ENCODE data around the gene CASP9. TPM values are rescaled to one million over a fixed set of nuclear protein-coding genes. Genes with fewer than 3 reads are reported as not detected.

Gene CASP9
- total and polyA plus RNA-seq, 2 experiments from 2014 or later = 14.2 to 17.1 TPM

GRCh38 chr1:15453734-15454133, 70.3 kb downstream of the CASP9 start:
- TF ChIP-seq EZH2 (IDR thresholded peaks at IDR 0.05; ENCODE audit: borderline replicate concordance) (no peak), EZH2phosphoT487 (IDR thresholded peaks at IDR 0.05; ENCODE audit: low read depth, severe bottlenecking, unreplicated experiment) (no peak)
- TF ChIP-seq, protein P1, sequence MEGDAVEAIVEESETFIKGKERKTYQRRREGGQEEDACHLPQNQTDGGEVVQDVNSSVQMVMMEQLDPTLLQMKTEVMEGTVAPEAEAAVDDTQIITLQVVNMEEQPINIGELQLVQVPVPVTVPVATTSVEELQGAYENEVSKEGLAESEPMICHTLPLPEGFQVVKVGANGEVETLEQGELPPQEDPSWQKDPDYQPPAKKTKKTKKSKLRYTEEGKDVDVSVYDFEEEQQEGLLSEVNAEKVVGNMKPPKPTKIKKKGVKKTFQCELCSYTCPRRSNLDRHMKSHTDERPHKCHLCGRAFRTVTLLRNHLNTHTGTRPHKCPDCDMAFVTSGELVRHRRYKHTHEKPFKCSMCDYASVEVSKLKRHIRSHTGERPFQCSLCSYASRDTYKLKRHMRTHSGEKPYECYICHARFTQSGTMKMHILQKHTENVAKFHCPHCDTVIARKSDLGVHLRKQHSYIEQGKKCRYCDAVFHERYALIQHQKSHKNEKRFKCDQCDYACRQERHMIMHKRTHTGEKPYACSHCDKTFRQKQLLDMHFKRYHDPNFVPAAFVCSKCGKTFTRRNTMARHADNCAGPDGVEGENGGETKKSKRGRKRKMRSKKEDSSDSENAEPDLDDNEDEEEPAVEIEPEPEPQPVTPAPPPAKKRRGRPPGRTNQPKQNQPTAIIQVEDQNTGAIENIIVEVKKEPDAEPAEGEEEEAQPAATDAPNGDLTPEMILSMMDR (IDR thresholded peaks at IDR 0.05; ENCODE audit: poor library complexity) = no peak
- 81% methylated on average over 11 of the region's 11 CpGs for WGBS (ENCODE audit: low lambda C conversion rate, missing lambda C conversion rate)
- H3K27me3 ChIP-seq = no peaks in the 10 kb centered on the region

GRCh38 chr1:15452866-15453571, 71.0 kb downstream of the CASP9 start:
- WGBS (ENCODE audit: low lambda C conversion rate, missing lambda C conversion rate) = 72% methylated on average over 10 of the region's 10 CpGs
- H3K36me3 ChIP-seq (replicated peaks; ENCODE audit: insufficient read depth, low read depth) = no peaks in the 10 kb centered on the region
- no peaks in the 10 kb centered on the region for H3K9me2 ChIP-seq (replicated peaks; ENCODE audit: insufficient read depth)
- no peaks in the 10 kb centered on the region for H3K27me3 ChIP-seq
- H2AFZ ChIP-seq = no peak overlapping the region
- H4K20me1 ChIP-seq (ENCODE audit: insufficient read depth, poor library complexity, severe bottlenecking) = no peaks in the 10 kb centered on the region
- no peak overlapping the region for H3K27ac ChIP-seq
- H3K4me1 ChIP-seq (ENCODE audit: insufficient read depth) = peaks cover 6% of the 10 kb centered on the region
- no peaks in the 10 kb centered on the region for H3K79me2 ChIP-seq
- no peak for DNase-seq (ENCODE audit: low spot score)
- no peak overlapping the region for H3K4me3 ChIP-seq
- no peak overlapping the region for H3K4me2 ChIP-seq
- no peak for TF ChIP-seq EZH2phosphoT487 (IDR thresholded peaks at IDR 0.05; ENCODE audit: low read depth, severe bottlenecking, unreplicated experiment)
- no peak for TF ChIP-seq EZH2 (IDR thresholded peaks at IDR 0.05; ENCODE audit: borderline replicate concordance)
- TF ChIP-seq, protein P1 (IDR thresholded peaks at IDR 0.05; ENCODE audit: poor library complexity) = no peak
- no peaks in the 10 kb centered on the region for H3K9me3 ChIP-seq (ENCODE audit: low read depth)

More at GRCh38 chr1:15453734-15454133, 70.3 kb downstream of the CASP9 start:
- Histone ChIP-seq H4K20me1 (ENCODE audit: insufficient read depth, poor library complexity, severe bottlenecking) (no peaks in the 10 kb centered on the region), H3K4me3 (no peak overlapping the region), H3K27ac (peak overlapping the region; percentile 52), H3K79me2 (no peaks in the 10 kb centered on the region), H3K4me2 (no peak overlapping the region), H3K9me2 (replicated peaks; ENCODE audit: insufficient read depth) (no peaks in the 10 kb centered on the region), H3K36me3 (replicated peaks; ENCODE audit: insufficient read depth, low read depth) (no peaks in the 10 kb centered on the region), H3K4me1 (ENCODE audit: insufficient read depth) (peaks cover 6% of the 10 kb centered on the region), H3K9me3 (ENCODE audit: low read depth) (no peaks in the 10 kb centered on the region), H2AFZ (no peak overlapping the region)
- no peak for DNase-seq (ENCODE audit: low spot score)

- Histone ChIP-seq H4K20me1 (ENCODE audit: insufficient read depth, poor library complexity, severe bottlenecking) (no peaks in the 10 kb centered on the region), H3K27me3 (no peaks in the 10 kb centered on the region), H3K27ac (no peak overlapping the region), H3K36me3 (replicated peaks; ENCODE audit: insufficient read depth, low read depth) (no peaks in the 10 kb centered on the region), H3K4me2 (no peak overlapping the region), H3K4me1 (ENCODE audit: insufficient read depth) (peaks cover 6% of the 10 kb centered on the region), H3K79me2 (no peaks in the 10 kb centered on the region), H3K9me2 (replicated peaks; ENCODE audit: insufficient read depth) (no peaks in the 10 kb centered on the region), H3K4me3 (no peak overlapping the region), H2AFZ (no peak overlapping the region), H3K9me3 (ENCODE audit: low read depth) (no peaks in the 10 kb centered on the region)
- TF ChIP-seq EZH2 (IDR thresholded peaks at IDR 0.05; ENCODE audit: borderline replicate concordance) = no peak
- DNase-seq (ENCODE audit: low spot score) = no peak
- 92% methylated on average over 1 of the region's 1 CpG for WGBS (ENCODE audit: low lambda C conversion rate, missing lambda C conversion rate)
Measured at GRCh38 chr1:15452216-15452615, 71.8 kb downstream of the CASP9 start.

DNA sequence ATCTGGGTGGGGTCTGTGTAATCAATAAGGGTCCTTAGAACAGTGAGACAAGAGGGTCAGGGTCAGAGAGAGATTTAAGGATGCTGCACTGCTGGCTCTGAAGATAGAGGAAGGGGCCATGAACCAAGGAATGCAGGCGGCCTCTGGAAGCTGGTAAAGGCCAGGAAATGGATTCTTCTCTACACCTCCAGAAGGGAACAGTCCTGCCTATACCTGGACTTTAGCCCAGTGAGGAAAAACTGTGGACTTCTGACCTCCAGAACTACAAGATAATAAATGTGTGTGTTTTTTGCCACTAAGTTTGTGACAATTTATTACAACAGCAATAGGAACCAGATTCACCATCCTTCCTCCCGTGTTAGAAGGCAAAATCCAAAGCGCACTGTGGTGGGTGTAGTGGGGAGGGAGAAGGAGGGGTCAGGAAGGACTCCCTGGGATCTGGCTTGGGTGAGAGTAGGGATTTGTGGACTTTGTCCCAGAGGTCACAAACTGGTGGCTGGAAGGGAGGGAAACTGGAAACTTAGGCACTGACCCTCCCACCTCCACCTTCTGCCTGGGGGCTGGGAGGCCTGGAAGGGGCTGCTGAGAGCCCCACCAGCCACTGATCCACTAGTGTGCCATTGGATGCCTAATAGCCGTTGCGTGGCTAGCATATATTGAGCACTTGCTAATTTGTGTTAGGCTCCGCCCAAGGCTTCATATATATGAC, 72.8 kb downstream of the CASP9 start:
- 91% methylated on average over 6 of the region's 6 CpGs for WGBS (ENCODE audit: low lambda C conversion rate, missing lambda C conversion rate)
- Histone ChIP-seq H3K4me3 (no peak overlapping the region), H4K20me1 (ENCODE audit: insufficient read depth, poor library complexity, severe bottlenecking) (no peaks in the 10 kb centered on the region), H3K4me2 (no peak overlapping the region), H3K9me2 (replicated peaks; ENCODE audit: insufficient read depth) (no peaks in the 10 kb centered on the region), H3K79me2 (no peaks in the 10 kb centered on the region), H3K36me3 (replicated peaks; ENCODE audit: insufficient read depth, low read depth) (no peaks in the 10 kb centered on the region), H3K9me3 (ENCODE audit: low read depth) (no peaks in the 10 kb centered on the region), H2AFZ (no peak overlapping the region), H3K27me3 (no peaks in the 10 kb centered on the region), H3K27ac (no peak overlapping the region), H3K4me1 (ENCODE audit: insufficient read depth) (peaks cover 6% of the 10 kb centered on the region)
- TF ChIP-seq EZH2phosphoT487 (IDR thresholded peaks at IDR 0.05; ENCODE audit: low read depth, severe bottlenecking, unreplicated experiment) = no peak
- TF ChIP-seq, protein P1 (IDR thresholded peaks at IDR 0.05; ENCODE audit: poor library complexity) = no peak
- TF ChIP-seq EZH2 (IDR thresholded peaks at IDR 0.05; ENCODE audit: borderline replicate concordance) = no peak
- no peak for DNase-seq (ENCODE audit: low spot score)
